Pancreas (tissue), 10 donors: ENCODE measurements around the gene ADAMTS14. TPM values are rescaled to one million over a fixed set of nuclear protein-coding genes. Genes with fewer than 3 reads are reported as not detected.

Experiments
- ATAC-seq, 4 donors: fragments of 200-7000 bp; cut with Tn5 transposase; one replicate each; pipeline versions ENCODE4 v1.8.0 to v1.9.1; 2020; ENCODE audit warnings: mild to moderate bottlenecking in 4 of 4, moderate library complexity in 4 of 4
- DNase-seq, 6 donors: peaks; one replicate each; pipeline ENCODE4 v3.0.0-alpha.2; 2020
- FAIRE-seq: peaks from 2 replicates; lab custom pipeline; 2012; peaks lifted over from hg19 to GRCh38; lab: Jason Lieb, UNC
- H3K27ac ChIP-seq, 4 donors: fragments of 200-600 bp; sonication (generic); 1 replicate in 3 of 4; 2 replicates in 1 of 4; pipeline versions ENCODE4 v1.5.0 to v1.8.0; 2020
- H3K27me3 ChIP-seq, 4 donors: fragments of 200-600 bp; one replicate each; pipeline ENCODE4 v1.8.0; 2021
- H3K36me3 ChIP-seq, 3 donors: fragments of 200-600 bp; sonication (generic) in 1 of 3; one replicate each; pipeline versions ENCODE4 v1.5.0 to v1.8.0; 2020 to 2021
- H3K4me1 ChIP-seq, 3 donors: fragments of 200-600 bp; one replicate each; pipeline ENCODE4 v1.8.0; 2021
- H3K4me3 ChIP-seq, 4 donors: fragments of 200-600 bp; sonication (generic) in 2 of 4; one replicate each; pipeline versions ENCODE4 v1.5.0 to v1.8.0; 2020 to 2021
- H3K9me3 ChIP-seq, 4 donors: fragments of 200-600 bp; one replicate each; pipeline ENCODE4 v1.8.0; 2021
- CTCF ChIP-seq, 4 donors: fragments of 200-600 bp; sonication (generic) in 3 of 4; IDR thresholded peaks; one replicate each; pipeline versions ENCODE4 v1.5.0 to v1.8.0; 2021; ENCODE audit warnings: antibody characterized with exemption in 4 of 4
- WGBS, 2 donors: extraction: QIAGEN DNeasy Blood & Tissue Kit; methylation state at CpG; one replicate each; pipeline ENCODE4 v1.1.7; 2013; 5-methylcytosine and 5-hydroxymethylcytosine counted together
- intact Hi-C, 3 donors: fragments of 100-400 bp; cut with DNase I; formaldehyde crosslinking; loops; one replicate each; pipeline versions ENCODE4 v1.11.1 to v1.14.2; 2022
- polyA plus RNA-seq, 2 donors: library from polyadenylated mRNA; stranded (reverse); fragments of 200-250 nt; gene quantifications; one replicate each; pipeline ENCODE4 v1.2.3, GENCODE V29; 2013
- total RNA-seq, 6 donors: library from RNA; stranded (reverse); fragmentation: NEBNext Ultra II Directional in 4 of 6; extraction: Animal tissue kit (Norgen Biotek cat#: 25700) in 4 of 6; gene quantifications; one replicate each; pipeline versions ENCODE4 v1.2.1 to v1.2.4, GENCODE V29; 2021 to 2023
- donor health status: healthy with polysubstance abuse.
- donor health status: DM: no; HTN: no; CAD: no; lungs with moderate emphysema.
- donor health status: DM: no; HTN: no; CAD: no.
- donor health status: control.
- donor health status: control.
- donor health status: Bipolar disorder and iron deficiency.
- donor health status: DM: yes; HTN: yes; CAD: no.
- donor health status: DM: no; HTN: no; CAD: no.
- donor health status: DM: no; HTN: no; CAD: no.
- donor health status: DM: yes; HTN: yes; CAD: no.

ADAMTS14 gene
- total and polyA plus RNA-seq, 8 donors = 0.06 to 2.2 (median 0.23) TPM; not detected in 2

GRCh38 chr10:70737250-70737649, 64.9 kb downstream of the ADAMTS14 start:
- 28 to 34% methylated on average over 6 of the region's 6 CpGs for WGBS, 2 donors
- H3K4me3 ChIP-seq = no peak overlapping the region
- ATAC-seq (no peak), FAIRE-seq (no peak), DNase-seq (no peak)
- no peaks in the 10 kb centered on the region for H3K4me1 ChIP-seq
- H3K27me3 ChIP-seq = no peaks in the 10 kb centered on the region
- no peaks in the 10 kb centered on the region for H3K36me3 ChIP-seq
- intact Hi-C loops = no loop called here
- no peak for TF ChIP-seq CTCF (IDR thresholded peaks at IDR 0.05)
- no peak overlapping the region for H3K27ac ChIP-seq
- H3K9me3 ChIP-seq = no peaks in the 10 kb centered on the region

GRCh38 chr10:70738006-70738760, 65.9 kb downstream of the ADAMTS14 start:
- intact Hi-C loops = no loop called here
- Histone ChIP-seq H3K27ac (no peak overlapping the region), H3K36me3 (no peaks in the 10 kb centered on the region), H3K4me1 (no peaks in the 10 kb centered on the region), H3K27me3 (no peaks in the 10 kb centered on the region), H3K9me3 (no peaks in the 10 kb centered on the region), H3K4me3 (no peak overlapping the region)
- TF ChIP-seq CTCF (IDR thresholded peaks at IDR 0.05) = no peak
- DNase-seq = no peak
- FAIRE-seq = no peak
- WGBS, 2 donors = 71 to 84% methylated on average over 3 of the region's 3 CpGs
- no peak for ATAC-seq

- ATAC-seq (no peak), DNase-seq (no peak), FAIRE-seq (no peak)
- intact Hi-C loops = no loop called here
- no peak overlapping the region for H3K27ac ChIP-seq
- no peak for TF ChIP-seq CTCF (IDR thresholded peaks at IDR 0.05)
- no peak overlapping the region for H3K4me3 ChIP-seq
- no peaks in the 10 kb centered on the region for H3K36me3 ChIP-seq
- H3K27me3 ChIP-seq = no peaks in the 10 kb centered on the region
- H3K9me3 ChIP-seq = no peaks in the 10 kb centered on the region
- WGBS, 2 donors = 85% methylated on average over 12 of the region's 12 CpGs
- H3K4me1 ChIP-seq = no peaks in the 10 kb centered on the region
Measured at GRCh38 chr10:70738761-70739121, 66.4 kb downstream of the ADAMTS14 start.

GRCh38 chr10:70740406-70741288, 68.3 kb downstream of the ADAMTS14 start:
- intact Hi-C loops = no loop called here
- ATAC-seq = no peak
- no peaks in the 10 kb centered on the region for H3K27me3 ChIP-seq
- DNase-seq = peak in 1 of 6 donors; percentile 35
- H3K27ac ChIP-seq = no peak overlapping the region
- no peak for FAIRE-seq
- H3K4me1 ChIP-seq = no peaks in the 10 kb centered on the region
- no peaks in the 10 kb centered on the region for H3K36me3 ChIP-seq
- no peak overlapping the region for H3K4me3 ChIP-seq
- WGBS, 2 donors = 76 to 84% methylated on average over 12 of the region's 12 CpGs
- H3K9me3 ChIP-seq = no peaks in the 10 kb centered on the region
- no peak for TF ChIP-seq CTCF (IDR thresholded peaks at IDR 0.05)
